Activated CD8-positive, alpha-beta memory T cell treated with anti-CD3 and anti-CD28 coated beads, Interleukin-2, amount 50 U/mL, for 4 hours (primary cell): Measurements from ENCODE around the gene MTCH2.

Experiments used
- DNase-seq: peaks from one replicate; pipeline ENCODE4 v3.0.0-alpha.2; 2020

The MTCH2 gene

DNA sequence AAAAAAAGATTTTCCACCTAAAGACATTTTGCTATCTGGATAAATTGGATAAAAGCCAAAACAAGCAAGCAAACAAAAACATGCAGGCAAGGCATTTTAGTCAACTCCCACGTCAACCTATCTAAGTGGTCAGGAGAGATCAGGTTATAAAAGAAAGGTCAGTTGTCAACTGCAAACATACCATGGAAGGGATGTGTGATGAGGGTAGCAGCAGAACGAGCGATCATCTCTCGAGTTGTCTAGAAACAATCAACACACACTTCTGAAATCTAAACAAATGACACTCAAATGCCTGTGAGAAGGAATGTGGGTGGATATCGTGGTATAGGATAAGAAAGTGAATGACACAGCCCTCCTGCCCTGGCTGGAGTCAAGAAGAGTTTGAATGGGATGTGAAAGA lies 10.9 kb downstream of the MTCH2 start:
- DNase-seq: no peak

DNA sequence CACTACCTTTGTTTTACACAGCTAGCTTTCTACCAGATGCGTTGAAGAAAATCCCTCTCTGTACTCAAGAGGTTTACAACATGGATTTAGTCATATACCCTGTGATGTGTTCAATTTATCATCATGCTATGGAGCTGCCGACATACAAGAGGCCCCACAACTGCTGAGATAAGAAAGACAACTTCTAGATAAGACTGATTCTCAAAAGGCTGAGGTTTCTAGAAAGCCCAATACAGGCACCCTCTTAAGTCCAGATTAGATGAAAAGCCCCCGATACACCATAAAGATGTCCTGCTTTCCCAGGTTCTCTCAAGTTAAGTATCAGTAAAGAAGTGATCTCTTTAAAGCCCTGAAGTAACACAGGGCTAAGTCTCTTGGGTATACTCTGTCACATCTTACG lies 14.3 kb downstream of the MTCH2 start:
- no peak for DNase-seq

DNA sequence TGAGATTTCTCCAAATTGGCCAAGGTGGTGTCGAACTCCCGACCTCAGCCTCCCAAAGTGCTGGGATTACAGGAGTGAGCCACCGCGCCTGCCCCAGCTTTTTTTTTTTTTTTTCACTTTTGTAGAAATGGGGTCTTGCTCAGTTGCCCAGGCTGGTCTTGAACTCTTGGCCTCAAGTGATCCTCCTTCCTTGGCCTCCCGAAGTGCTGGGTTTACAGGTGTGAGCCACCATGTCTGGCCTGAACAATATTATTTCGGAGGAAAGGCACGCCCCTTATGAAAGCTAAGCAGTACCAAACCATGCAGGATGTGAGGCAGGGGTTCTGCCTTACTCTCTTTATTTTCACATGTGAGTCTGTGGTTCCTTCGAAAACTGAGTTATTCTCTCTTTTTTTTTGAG lies 16.1 kb downstream of the MTCH2 start:
- no peak for DNase-seq

DNA sequence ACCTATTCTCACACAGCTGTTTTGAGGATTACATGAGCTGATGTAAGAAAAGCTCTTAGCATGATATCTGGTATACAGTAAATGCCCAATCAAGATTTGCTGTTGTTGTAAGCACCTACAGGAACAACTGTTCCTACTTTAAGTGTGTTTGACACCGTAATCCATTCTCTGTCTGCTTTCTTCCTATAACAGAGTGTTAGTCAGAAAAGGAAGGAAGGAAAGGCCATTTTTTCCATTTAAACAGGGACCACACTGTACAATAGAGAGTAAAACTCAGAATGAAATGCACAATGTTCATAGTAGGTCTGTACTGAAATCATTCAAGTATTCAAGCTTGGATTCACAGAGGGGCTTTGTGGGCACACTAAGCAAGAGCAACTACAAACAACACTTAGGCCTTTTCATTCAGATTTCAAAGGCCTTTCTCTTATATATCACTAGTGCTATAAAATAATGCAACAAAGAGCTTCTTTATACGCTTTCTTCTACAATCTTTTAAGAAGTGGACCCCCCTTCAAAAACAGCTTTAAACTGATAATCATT lies 21.5 kb downstream of the MTCH2 start:
- no peak for DNase-seq

DNA sequence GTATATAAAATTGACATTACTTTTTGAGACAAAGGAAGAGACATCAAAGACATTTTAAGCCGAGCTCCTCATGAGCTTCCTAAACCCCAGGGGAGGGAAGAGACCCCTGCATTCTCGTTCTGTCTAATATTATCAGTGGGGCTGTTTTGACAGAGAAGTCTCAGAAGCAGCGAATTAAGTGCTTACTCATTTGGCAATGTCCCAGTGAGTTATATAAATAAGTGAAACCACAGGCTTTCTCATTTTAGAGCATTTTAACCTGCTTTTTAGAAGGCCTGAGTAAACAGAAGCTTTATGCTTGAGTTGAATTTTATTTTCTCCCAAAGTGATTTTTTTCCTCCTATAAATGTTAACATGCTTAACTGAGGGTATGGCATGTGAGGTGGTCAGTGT lies 24.9 kb downstream of the MTCH2 start:
- DNase-seq: no peak

DNA sequence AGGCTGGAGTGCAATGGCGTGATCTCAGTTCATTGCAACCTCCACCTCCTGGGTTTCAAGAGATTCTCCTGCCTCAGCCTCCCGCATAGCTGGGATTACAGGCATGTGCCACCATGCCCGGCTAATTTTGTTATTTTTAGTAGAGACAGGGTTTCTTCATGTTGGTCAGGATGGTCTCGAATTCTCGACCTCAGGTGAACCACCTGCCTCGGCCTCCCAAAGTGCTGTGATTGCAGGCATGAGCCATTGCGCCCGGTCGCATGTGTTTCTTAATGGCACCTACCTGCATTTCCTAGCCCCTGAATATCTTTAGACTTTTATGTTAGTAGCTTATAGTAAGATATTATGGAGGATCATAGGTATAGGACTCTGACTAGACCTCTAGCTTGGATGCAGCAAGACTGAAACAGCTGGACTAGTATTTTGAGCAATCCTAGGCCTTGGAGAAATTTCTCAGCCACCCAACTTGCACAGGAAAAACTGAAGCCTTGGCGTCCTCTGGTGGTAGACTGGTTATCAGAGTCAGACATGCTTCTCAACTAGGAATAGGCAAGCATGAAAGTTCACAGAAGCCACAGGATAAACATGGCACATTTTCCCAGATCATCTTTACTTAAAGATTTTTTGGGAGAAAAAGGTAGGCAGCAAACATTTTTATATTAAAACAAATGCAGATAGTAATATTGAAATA lies 25.5 kb downstream of the MTCH2 start:
- DNase-seq: no peak

DNA sequence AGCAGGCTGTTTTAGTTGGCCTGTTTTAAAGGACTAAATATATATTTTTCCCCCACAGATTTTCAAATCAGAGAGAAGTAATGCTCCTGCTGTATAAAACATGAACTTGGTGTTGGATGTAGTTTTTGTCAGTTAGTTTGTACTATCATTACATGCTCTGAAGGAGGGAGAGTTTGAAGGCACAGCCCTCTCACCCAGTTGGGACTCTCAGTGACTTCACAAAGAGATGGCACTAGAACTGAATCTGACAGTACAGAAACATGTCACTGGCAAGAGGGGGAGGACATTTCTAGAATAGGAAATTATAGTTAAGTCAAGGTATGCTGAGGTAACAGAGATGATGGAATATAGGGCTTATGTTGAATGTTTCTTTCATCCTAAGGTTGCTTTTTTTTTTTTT lies 27.1 kb downstream of the MTCH2 start:
- DNase-seq: no peak

DNA sequence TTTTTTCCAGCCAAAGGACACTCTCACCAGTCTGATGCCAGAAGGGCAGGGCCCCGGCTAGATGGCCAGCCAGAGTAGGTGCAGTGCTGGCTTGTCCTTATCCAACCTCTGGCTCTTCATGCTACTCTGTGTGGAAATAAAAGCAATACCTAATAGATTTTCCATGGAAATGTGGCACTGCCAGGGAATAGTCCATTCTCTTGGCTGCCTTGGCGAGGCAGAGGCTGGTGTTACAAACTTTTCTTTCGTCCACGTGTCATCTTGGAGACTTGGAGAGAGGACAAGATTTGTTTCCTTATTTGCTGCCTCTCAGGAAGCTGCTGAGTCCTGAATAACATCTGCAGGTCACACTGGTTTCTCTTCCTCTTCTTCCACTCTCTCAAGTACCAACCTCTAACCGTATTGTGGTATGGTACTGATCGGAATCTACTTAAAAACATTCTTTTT lies 31.0 kb downstream of the MTCH2 start:
- no peak for DNase-seq

DNA sequence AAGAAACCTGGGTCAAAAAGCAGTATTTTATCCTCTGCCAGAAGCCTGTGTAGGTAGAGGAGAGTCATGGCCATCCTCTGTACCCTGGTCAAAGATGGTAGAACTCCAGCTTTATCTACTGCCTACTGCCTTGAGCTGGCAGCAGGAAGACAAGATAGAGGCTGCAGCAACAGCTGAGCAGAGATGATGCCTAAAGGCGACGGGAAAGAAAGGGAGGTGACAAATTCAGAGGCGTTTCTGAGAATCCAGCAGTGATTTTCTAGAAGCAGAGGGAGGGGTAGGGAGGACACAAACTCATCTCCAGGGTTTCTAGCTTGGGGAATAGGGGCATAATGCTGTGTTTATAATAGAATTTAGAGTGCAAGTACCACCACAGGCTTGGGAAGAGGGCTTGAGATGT lies 32.7 kb downstream of the MTCH2 start:
- no peak for DNase-seq

DNA sequence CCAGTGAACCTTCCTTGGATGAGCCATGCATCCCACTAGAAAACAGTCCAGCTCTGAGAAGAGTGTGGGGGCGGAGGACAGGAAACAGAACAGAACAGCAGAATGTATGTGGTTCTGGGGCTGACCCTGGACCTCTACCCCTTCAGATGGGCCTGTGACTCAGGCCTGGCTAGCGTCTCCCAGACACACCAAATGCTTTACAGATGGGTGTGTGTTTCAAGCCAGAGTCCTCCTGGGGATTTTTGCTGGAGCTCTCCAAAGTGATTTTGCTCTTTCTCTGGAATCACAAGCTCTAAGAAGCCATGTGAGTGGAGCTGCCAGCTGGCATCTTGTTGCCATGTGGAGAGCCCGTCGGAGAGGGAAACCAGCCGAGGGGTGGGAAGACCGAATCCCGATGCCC lies 35.0 kb downstream of the MTCH2 start:
- DNase-seq: no peak

DNA sequence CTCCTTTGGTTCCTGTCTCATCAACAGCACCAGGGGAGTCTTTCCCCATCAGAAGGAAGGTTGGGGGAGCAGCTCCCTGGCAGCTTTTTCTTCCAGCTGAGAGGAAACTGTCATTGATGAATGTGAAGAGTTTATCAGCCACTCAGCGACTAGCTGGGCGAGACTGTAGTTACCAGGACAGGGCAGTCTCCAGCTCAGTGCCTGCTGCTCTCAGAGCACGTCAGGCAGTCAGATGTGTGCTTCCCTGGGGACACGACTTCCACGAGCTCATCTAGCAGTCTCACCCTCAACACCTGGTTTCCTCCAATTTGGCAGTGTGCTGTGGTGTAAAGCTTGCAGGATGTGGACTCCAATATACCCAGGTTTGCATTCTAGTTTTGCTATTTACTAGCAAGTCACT lies 35.6 kb downstream of the MTCH2 start:
- DNase-seq: no peak

DNA sequence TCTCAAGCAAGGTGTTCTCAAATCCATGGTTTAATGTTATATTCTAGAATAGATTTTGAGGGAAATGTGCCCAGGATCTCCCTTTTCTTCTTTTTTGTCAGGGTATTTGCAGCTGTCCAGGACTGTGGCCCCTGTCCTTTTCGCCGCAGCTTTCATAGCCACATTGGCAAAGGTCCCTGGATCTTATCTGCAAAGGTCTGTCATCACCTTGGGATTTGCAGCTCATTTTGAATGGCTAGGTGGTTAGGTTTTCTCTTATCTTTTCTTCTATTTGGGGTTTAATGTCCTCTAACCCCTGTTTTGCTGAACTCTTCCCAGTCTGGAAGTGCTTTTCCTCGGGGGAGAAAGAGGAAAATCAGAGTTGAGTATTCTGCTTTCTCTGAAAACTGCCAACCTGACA lies 36.4 kb downstream of the MTCH2 start:
- DNase-seq: no peak

DNA sequence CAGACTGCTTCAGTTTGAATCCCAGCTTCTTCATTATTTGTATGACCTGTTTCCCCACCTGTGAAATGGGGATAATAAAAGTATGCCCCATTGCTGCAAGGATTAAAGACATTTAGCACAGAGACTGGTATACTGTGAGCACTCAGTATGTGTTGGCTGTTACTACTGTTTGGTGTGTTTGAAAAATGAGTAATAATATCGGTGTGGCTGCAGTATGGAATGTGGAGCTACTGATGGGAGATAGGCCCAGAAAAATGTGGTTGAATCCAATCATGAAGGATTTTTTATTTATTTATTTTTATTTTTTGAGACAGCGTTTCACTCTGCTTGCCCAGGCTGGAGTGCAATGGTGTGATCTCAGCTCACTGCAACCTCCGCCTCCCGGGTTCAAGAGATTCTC lies 39.1 kb downstream of the MTCH2 start:
- DNase-seq: no peak

DNA sequence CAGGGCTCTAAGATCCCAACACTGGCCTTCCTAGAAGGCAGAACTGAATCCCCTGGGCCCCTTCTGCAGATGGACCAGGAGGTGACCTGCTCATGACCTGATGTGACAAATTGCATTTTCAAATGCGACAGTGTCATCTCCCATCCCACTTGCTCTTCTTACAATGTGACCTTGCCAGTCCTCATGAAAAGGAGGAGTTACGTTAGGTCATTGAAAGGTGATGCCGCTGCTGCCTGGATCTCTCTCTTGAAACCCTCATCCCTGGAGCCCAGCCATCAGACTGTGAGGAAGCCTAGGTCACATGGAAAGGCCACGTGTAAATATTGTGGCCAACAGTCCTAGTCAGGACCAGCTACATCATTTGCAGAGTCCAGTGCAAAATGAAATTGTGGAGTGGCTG lies 42.5 kb downstream of the MTCH2 start:
- no peak for DNase-seq

DNA sequence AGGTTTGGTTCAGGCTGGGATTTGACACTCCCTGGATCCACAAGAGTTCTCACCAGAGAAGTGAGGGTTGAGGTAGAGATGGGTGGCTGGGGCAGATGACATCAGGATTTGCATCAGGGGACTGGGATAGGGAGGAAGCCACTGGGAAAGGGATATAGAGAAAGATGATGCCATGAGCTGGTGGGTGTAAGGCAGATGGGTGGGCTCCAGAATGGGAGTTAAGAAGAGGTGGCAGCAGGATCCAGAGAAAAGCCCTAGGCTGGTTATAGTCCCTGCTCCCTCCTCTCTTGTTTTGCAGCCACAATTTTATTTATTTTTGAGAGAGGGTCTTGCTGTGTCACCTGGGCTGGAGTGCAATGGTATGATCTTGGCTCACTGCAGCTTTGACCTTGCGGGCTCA lies 46.4 kb downstream of the MTCH2 start:
- no peak for DNase-seq

DNA sequence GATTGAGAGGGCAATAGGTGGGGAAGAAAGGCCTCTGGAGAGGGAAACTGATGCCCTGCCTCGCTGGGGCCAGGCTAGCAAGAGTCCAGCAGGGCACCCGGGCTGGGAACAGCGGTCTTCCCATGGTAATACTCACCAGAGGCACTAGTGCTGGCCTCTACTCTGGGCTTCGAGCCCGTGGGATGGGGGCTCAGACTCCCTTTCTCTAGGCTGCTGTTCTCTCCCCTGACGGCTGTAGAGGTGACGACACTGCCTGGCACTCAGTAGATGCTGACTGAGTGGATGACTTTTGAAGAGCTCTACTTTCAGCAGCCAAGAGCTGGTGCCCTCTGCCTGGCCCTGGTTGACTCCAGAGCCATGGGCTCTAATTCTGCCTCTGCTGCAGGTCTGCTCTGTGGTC lies 47.3 kb downstream of the MTCH2 start:
- no peak for DNase-seq

DNA sequence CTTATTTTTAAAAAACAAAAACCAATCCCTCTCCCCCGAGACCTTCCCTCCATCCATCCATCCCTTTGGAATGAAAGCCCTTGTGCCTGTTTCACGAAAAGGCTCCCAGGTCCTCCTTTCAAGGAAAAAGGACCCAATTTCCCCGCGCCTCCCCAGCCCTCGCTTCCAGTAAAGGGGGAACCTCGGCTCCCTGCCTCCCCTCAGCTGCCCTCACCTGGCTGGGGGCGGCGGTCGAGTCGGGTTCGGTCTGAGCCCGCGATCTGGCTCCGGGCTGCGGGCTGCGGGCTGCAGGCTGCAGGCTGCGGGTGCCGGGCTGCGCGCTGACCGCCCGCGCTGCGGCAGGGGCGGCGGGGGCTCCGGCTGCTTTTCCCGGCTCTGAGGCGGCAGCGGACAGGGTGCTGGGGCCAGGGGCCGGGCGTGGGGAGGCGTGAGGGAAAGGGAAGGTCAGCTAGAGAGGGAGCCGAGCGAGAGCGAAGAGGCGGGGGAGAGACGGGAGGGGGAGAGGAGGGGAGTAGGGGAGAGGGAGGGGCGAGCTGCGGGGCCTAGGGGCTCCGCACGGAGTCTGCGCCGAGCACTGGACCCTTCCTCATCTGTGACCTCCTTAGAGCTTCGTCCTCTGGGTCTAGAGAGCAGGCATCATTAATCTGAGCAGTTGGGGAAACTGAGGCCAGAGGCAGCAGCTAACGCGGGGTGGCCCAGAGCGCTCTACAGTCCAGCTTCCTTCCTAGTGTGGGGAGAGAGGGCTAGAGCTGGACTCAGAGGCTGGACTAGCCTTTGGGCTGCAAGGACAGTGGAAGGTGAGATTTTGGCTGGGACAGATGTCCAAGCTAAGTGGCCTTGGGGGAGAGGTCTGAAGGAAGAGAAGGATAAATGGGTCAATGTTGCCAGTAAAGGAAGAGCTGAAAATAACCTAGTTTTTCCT lies 48.2 kb downstream of the MTCH2 start, which contains the start of gene C1QTNF4:
Gene C1QTNF4 (minus strand): TSS at position 478 of the 922 bp plus-strand sequence. CDS start 3,601 bp downstream, outside the sequence.
- no peak for DNase-seq

DNA sequence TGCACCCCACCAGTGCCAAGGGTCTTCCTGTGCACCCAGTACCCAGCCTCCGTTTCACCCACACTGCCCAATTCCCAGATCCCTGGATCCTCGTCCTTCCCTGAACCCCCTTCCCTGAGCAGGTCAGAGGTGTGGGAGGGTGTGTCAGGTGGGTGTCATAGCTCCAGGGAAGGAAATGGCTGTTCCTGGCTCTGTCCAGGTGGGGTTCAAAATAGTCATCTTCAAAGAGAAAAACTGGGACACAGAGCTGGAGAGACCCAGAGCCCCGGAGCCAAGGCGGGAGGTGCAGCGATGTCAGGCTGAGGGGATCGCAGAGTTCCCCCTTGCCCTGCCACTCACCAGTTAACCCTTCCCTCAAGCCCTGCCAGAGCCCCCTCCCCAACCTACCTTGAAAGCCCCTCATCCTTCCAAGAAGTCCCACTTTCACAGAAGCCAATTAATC lies 48.8 kb downstream of the MTCH2 start:
- no peak for DNase-seq

DNA sequence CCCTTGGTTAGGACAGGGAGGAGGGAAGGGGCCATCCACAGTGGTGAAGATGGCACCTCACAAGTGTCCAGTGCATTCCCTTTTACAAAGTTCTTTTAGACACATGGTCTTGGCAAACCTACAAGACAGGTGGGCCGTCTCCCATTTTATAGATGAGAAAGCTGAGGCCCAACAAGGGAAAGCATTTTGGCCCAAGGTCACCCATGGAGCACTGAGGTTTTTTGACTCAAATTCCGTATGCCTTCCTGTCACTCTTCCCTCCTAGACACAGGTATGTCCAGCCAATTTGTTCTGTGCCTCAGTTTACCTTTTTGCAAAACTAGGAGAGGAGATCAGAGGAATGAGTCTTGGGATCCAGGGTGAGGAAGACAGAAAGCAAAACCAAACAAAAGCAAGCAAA lies 49.4 kb downstream of the MTCH2 start:
- no peak for DNase-seq

DNA sequence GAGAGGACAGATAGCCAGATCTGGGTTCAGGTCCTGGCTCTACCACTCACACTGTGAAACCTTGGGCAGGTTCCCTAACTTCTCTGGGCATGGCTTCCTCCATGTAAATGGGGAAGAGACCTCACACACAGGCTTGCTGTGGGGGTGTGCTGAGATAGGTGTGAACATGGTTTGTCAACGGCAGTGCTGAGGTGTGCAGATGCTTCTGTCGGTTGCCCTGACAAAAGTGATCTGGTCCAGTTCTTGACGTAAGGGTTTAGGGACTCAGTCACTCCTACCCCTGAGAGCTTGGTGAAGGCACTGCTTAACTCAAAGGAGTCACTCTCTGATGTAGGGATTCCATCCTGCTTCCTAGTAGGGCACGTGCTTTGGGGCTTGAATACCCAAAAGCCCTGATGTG lies 50.1 kb downstream of the MTCH2 start:
- no peak for DNase-seq

DNA sequence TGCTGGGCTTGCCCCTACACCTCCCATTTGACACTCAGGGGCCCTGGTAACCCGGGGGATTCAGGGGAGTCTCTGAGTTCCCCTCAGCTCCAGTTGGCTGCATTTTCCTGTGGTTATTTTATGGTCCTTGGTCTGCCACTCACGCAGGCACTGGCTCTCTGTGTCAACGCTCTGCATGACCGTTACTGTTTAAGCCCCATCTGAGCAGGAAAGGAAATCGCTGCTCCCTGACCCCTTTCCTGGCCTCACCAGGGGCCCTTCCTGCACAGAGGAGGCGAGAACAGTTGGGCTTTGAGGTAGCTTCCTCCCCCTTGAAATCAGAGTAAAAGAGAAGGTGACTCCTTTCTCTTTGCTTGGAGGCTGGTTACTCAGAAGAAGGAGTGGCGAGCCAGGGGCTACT lies 50.6 kb downstream of the MTCH2 start:
- no peak for DNase-seq

DNA sequence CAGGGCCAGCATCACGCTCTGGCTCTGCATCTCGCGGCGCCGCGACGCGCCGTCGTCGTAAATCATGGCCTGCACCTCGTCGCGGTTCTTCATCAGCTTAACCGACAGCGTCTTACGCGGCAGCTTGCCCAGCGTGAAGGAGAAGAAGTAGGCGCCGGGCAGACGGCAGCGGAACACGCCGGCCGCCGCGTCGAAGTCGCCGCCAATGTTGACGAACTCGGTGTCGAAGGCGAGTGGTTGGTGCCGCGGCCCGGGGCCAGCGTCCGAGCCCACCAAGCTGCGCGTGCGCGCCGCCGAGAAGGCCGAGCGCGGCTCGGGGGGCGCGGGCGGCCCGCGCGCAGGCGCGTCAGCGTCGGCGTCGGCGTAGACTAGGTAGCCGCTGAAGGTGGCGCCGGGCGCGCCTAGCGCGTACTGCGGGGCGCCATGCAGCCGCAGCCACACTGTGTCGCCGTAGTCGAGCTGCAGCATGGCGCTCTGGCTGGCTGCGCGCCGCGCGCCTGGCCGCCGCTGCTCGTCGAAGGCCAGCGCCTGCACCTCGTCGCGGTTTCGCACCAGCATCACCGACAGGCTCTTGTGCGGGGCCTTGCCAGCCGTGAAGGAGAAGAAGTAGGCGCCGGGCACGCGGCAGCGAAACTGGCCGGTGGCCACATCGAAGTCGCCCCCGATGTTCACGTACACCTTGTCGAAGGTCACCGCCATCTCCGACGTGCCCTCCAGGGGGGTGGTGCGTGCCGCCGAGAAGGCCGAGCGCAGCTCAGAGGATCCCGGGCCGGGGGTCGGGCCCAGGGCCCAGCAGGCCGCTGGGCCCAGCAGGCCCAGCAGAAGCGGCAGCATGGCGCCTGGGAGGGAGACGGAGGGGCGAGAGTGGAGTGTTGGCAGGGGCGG lies 52.1 kb downstream of the MTCH2 start:
- DNase-seq: no peak

DNA sequence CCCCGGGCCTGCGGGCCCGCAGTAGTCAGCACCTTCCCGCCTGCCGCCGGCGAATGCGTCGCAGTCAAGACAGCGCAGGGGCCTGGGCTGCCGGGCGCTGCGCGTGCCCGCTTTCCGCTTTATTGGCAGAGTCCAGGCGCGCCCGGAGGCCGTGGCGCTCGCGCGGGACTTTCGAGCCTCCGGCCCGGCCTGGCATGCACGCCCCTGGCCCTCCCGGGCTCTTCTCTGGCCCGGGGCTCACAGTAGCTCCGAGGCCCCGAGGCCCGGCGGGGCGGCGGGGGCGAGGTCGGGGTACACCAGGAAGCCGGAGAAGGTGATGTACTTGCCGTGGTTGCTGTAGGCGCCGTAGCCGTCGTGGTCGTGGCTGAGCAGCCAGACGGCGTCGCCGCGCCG lies 52.8 kb downstream of the MTCH2 start:
- DNase-seq: no peak
